Liver (tissue), 9 donors: ENCODE measurements around the gene HERC5. TPM values are rescaled to one million over a fixed set of nuclear protein-coding genes. Genes with fewer than 3 reads are reported as not detected.

Experiments used
- DNase-seq: peaks from one replicate; pipeline ENCODE4 v3.0.0-alpha.2; 2017; ENCODE audit warnings: low spot score
- H3K27ac ChIP-seq, 2 donors: one replicate each; pipeline ENCODE4 v1.7.0; 2013; ENCODE audit warnings: inconsistent platforms in 2 of 2, low read length in 2 of 2, control low read depth in 1 of 2, low read depth in 1 of 2, mild to moderate bottlenecking in 1 of 2
- H3K27me3 ChIP-seq, 4 donors: one replicate each; pipeline versions ENCODE4 v1.6.1 to v1.7.0; 2013; ENCODE audit warnings: low read length in 3 of 4, inconsistent platforms in 1 of 4, mild to moderate bottlenecking in 1 of 4, moderate library complexity in 1 of 4; ENCODE audit not compliant: control insufficient read depth in 4 of 4, insufficient read depth in 4 of 4
- H3K36me3 ChIP-seq, 4 donors: one replicate each; pipeline versions ENCODE4 v1.6.1 to v1.7.0; 2013; ENCODE audit warnings: low read length in 3 of 4, mild to moderate bottlenecking in 3 of 4, low read depth in 1 of 4, moderate library complexity in 1 of 4; ENCODE audit not compliant: control insufficient read depth in 4 of 4, insufficient read depth in 3 of 4
- H3K4me1 ChIP-seq, 4 donors: one replicate each; pipeline versions ENCODE4 v1.6.1 to v1.7.0; 2013; ENCODE audit warnings: low read length in 3 of 4, mild to moderate bottlenecking in 3 of 4, moderate library complexity in 1 of 4; ENCODE audit not compliant: control insufficient read depth in 4 of 4, insufficient read depth in 4 of 4
- H3K4me3 ChIP-seq, 3 donors: one replicate each; pipeline versions ENCODE4 v1.6.1 to v1.7.0; 2013; ENCODE audit warnings: low read length in 3 of 3, control low read depth in 1 of 3, low read depth in 1 of 3, mild to moderate bottlenecking in 1 of 3
- H3K9ac ChIP-seq, 2 donors: one replicate each; pipeline ENCODE4 v1.7.0; 2013; ENCODE audit warnings: low read length in 2 of 2, mild to moderate bottlenecking in 2 of 2, moderate library complexity in 2 of 2, control low read depth in 1 of 2, low read depth in 1 of 2
- H3K9me3 ChIP-seq, 4 donors: one replicate each; pipeline versions ENCODE4 v1.6.1 to v1.7.0; 2013; ENCODE audit warnings: low read length in 3 of 4; ENCODE audit not compliant: control insufficient read depth in 4 of 4
- ATF3 ChIP-seq: IDR thresholded peaks from 2 replicates; pipeline ENCODE4 v1.6.1; 2016; ENCODE audit warnings: antibody characterized with exemption
- CTCF ChIP-seq: fragments of 150-350 bp; IDR thresholded peaks from 2 replicates; pipeline ENCODE4 v1.5.1; 2017; ENCODE audit warnings: improper control_type of control experiment, low read depth, low read length; ENCODE audit not compliant: missing input control
- EGR1 ChIP-seq, 2 donors: IDR thresholded peaks; 2 replicates each; pipeline ENCODE4 v1.6.1; 2016 to 2018; ENCODE audit warnings: antibody characterized with exemption in 2 of 2, low read depth in 2 of 2
- FOXA1 ChIP-seq: IDR thresholded peaks from 2 replicates; pipeline ENCODE4 v1.6.1; 2016; ENCODE audit warnings: antibody characterized with exemption
- FOXA2 ChIP-seq: IDR thresholded peaks from 2 replicates; pipeline ENCODE4 v1.6.1; 2016; ENCODE audit warnings: antibody characterized with exemption
- GABPA ChIP-seq, 2 donors: IDR thresholded peaks in 1 of 2; conservative IDR thresholded peaks in 1 of 2; 2 replicates each; pipeline ENCODE4 v1.6.1; 2016; ENCODE audit warnings: antibody characterized with exemption in 2 of 2, mild to moderate bottlenecking in 1 of 2, moderate library complexity in 1 of 2
- HNF4A ChIP-seq, 2 donors: conservative IDR thresholded peaks; 2 replicates each; pipeline ENCODE4 v1.6.1; 2016; ENCODE audit warnings: antibody characterized with exemption in 2 of 2, mild to moderate bottlenecking in 2 of 2
- HNF4G ChIP-seq: IDR thresholded peaks from 2 replicates; pipeline ENCODE4 v1.6.1; 2016; ENCODE audit warnings: antibody characterized with exemption
- JUND ChIP-seq, 2 donors: IDR thresholded peaks; 2 replicates each; pipeline ENCODE4 v1.6.1; 2016; ENCODE audit warnings: antibody characterized with exemption in 2 of 2
- MAX ChIP-seq: IDR thresholded peaks from 2 replicates; pipeline ENCODE4 v1.6.1; 2016; ENCODE audit warnings: antibody characterized with exemption
- NR2F2 ChIP-seq: IDR thresholded peaks from 2 replicates; pipeline ENCODE4 v1.6.1; 2016; ENCODE audit warnings: antibody characterized with exemption
- RAD21 ChIP-seq, 2 donors: IDR thresholded peaks; 2 replicates each; pipeline ENCODE4 v1.6.1; 2016; ENCODE audit warnings: antibody characterized with exemption in 2 of 2, mild to moderate bottlenecking in 2 of 2
- REST ChIP-seq: IDR thresholded peaks from 2 replicates; pipeline ENCODE4 v1.6.1; 2016; ENCODE audit warnings: antibody characterized with exemption, mild to moderate bottlenecking
- RXRA ChIP-seq, 2 donors: IDR thresholded peaks; 2 replicates each; pipeline ENCODE4 v1.6.1; 2017 to 2018; ENCODE audit warnings: antibody characterized with exemption in 2 of 2, mild to moderate bottlenecking in 1 of 2
- SP1 ChIP-seq: IDR thresholded peaks from 2 replicates; pipeline ENCODE4 v1.6.1; 2018; ENCODE audit warnings: antibody characterized with exemption, mild to moderate bottlenecking
- TAF1 ChIP-seq: conservative IDR thresholded peaks from 2 replicates; pipeline ENCODE4 v1.6.1; 2016; ENCODE audit warnings: antibody characterized with exemption, mild to moderate bottlenecking
- YY1 ChIP-seq: IDR thresholded peaks from 2 replicates; pipeline ENCODE4 v1.6.1; 2016; ENCODE audit warnings: antibody characterized with exemption, mild to moderate bottlenecking
- WGBS: extraction: QIAGEN DNeasy Blood & Tissue Kit; methylation state at CpG from one replicate; pipeline ENCODE4 v1.1.7; 2013; 5-methylcytosine and 5-hydroxymethylcytosine counted together
- polyA plus RNA-seq, 2 donors: library from polyadenylated mRNA; stranded (reverse) in 1 of 2; unstranded in 1 of 2; fragments of 200-250 nt in 1 of 2; fragments of >200 nt in 1 of 2; fragmentation: Nextera tagmentation in 1 of 2; extraction: Ambion mirVana in 1 of 2; gene quantifications; one replicate each; pipeline versions ENCODE4 v1.2.1 to v1.2.3, GENCODE V29; 2013 to 2015
- total RNA-seq, 2 donors: library from RNA; depleted of rRNA; stranded (reverse); fragments of >200 nt; gene quantifications; one replicate each; pipeline ENCODE4 v1.2.3, GENCODE V29; 2014
- TF ChIP-seq, protein P1 (sequence below): IDR thresholded peaks from 2 replicates; pipeline ENCODE4 v1.6.1; 2016; ENCODE audit warnings: antibody characterized with exemption
- donor health status: healthy.
- donor health status: healthy.
- donor health status: healthy.
- donor health status: healthy.
- donor health status: healthy.

The HERC5 gene
- total and polyA plus RNA-seq, 4 donors = 1.5 to 5.0 (median 2.9) TPM

DNA sequence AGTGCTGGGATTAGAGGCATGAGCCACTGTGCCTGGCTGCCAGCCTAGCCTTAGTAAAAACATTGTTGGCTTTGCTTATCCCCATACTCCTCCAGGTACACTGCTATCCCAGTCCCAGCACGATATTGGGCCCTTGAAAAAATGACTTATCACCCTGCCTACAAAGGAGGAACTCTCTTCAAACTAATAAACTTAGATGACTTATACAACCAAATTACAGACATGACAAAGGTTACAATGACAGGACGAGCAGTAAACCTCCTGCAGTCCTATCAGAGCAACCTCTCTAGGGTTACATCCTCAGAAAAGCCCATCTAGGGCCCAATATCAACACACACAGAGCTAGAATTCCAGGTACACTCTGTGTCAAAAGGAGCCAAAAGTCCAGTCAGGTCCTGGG is 5.7 kb upstream of the HERC5 start:
- Histone ChIP-seq H3K9ac (no peak overlapping the region), H3K27me3 (no peaks in the 10 kb centered on the region), H3K36me3 (no peaks in the 10 kb centered on the region), H3K27ac (no peak overlapping the region), H3K9me3 (no peaks in the 10 kb centered on the region), H3K4me1 (peaks cover 0 to 3% (median 0%) of the 10 kb centered on the region in 4 donors), H3K4me3 (no peak overlapping the region)
- 87% methylated on average over 2 of the region's 2 CpGs for WGBS
- no peak for DNase-seq
- TF ChIP-seq CTCF = no peak
- TF ChIP-seq JUND (IDR thresholded peaks at IDR 0.05) = no peak
- no peak for TF ChIP-seq MAX
- no peak for TF ChIP-seq SP1
- TF ChIP-seq HNF4A (conservative IDR thresholded peaks at IDR 0.05) = no peak

DNA sequence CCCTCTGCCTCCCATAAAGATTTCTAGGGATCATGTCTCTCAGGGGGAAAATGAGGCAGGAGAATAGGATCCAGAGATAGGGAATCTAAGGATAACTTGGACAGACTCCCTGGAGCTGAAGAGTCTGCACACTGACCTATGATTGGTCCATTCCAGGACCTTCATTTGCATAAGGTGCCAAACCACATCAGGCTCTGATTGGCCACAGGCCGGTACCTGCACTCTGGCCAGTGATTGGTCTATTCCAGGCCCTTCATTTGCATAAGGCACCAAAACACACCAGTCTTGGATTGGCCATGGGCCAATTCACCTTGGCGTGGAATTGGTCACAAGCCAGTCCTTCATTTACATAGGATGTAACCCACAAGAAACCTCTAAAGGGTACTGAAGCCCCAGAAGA is 4.0 kb upstream of the HERC5 start:
- Histone ChIP-seq H3K27me3 (no peaks in the 10 kb centered on the region), H3K27ac (no peak overlapping the region), H3K4me3 (no peak overlapping the region), H3K9ac (no peak overlapping the region), H3K9me3 (no peaks in the 10 kb centered on the region), H3K4me1 (peaks cover 0 to 8% (median 2%) of the 10 kb centered on the region in 4 donors), H3K36me3 (no peaks in the 10 kb centered on the region)
- TF ChIP-seq, protein P1, sequence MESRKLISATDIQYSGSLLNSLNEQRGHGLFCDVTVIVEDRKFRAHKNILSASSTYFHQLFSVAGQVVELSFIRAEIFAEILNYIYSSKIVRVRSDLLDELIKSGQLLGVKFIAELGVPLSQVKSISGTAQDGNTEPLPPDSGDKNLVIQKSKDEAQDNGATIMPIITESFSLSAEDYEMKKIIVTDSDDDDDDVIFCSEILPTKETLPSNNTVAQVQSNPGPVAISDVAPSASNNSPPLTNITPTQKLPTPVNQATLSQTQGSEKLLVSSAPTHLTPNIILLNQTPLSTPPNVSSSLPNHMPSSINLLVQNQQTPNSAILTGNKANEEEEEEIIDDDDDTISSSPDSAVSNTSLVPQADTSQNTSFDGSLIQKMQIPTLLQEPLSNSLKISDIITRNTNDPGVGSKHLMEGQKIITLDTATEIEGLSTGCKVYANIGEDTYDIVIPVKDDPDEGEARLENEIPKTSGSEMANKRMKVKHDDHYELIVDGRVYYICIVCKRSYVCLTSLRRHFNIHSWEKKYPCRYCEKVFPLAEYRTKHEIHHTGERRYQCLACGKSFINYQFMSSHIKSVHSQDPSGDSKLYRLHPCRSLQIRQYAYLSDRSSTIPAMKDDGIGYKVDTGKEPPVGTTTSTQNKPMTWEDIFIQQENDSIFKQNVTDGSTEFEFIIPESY = no peak
- TF ChIP-seq SP1 = no peak
- no peak for TF ChIP-seq GABPA (IDR thresholded peaks at IDR 0.05 in 1 of 2, conservative IDR thresholded peaks at IDR 0.05 in 1 of 2)
- TF ChIP-seq NR2F2 = no peak
- no peak for TF ChIP-seq RXRA (IDR thresholded peaks at IDR 0.05)
- TF ChIP-seq REST = no peak
- TF ChIP-seq TAF1 = no peak
- TF ChIP-seq HNF4A (conservative IDR thresholded peaks at IDR 0.05) = no peak
- TF ChIP-seq RAD21 (IDR thresholded peaks at IDR 0.05) = no peak
- TF ChIP-seq YY1 = no peak
- TF ChIP-seq FOXA2 = no peak
- no peak for TF ChIP-seq HNF4G
- TF ChIP-seq MAX = no peak
- no peak for TF ChIP-seq ATF3
- no peak for TF ChIP-seq EGR1 (IDR thresholded peaks at IDR 0.05; ENCODE audit: low read depth in 2 of 2)
- TF ChIP-seq JUND (IDR thresholded peaks at IDR 0.05) = no peak
- no peak for TF ChIP-seq FOXA1
- TF ChIP-seq CTCF = no peak
- no peak for DNase-seq
- 69% methylated on average over 2 of the region's 2 CpGs for WGBS
